H9 (cell line): ENCODE results near the gene STX2. TPM values are rescaled to one million over a fixed set of nuclear protein-coding genes. Genes with fewer than 3 reads are reported as not detected.

Experiments used
- DNase-seq: peaks from one replicate; pipeline ENCODE4 v3.0.0-alpha.2; 2017
- H2AFZ ChIP-seq: one replicate; pipeline ENCODE4 v1.6.1; 2013; ENCODE audit warnings: mild to moderate bottlenecking, low read length, control low read depth, moderate library complexity
- H2AK5ac ChIP-seq: 2 replicates; pipeline ENCODE4 v1.6.1; 2013; ENCODE audit warnings: low read length, control low read depth, mixed read lengths; ENCODE audit not compliant: insufficient read length
- H2BK120ac ChIP-seq: one replicate; pipeline ENCODE4 v1.6.1; 2013; ENCODE audit warnings: low read depth, mild to moderate bottlenecking, low read length, control low read depth, inconsistent platforms; ENCODE audit not compliant: poor library complexity, severe bottlenecking
- H2BK12ac ChIP-seq: 2 replicates; pipeline ENCODE4 v1.6.1; 2013; ENCODE audit warnings: low read length, control low read depth, mixed read lengths, low read depth; ENCODE audit not compliant: insufficient read length
- H2BK15ac ChIP-seq: 2 replicates; pipeline ENCODE4 v1.6.1; 2013; ENCODE audit warnings: low read depth, low read length, control low read depth
- H2BK20ac ChIP-seq: one replicate; pipeline ENCODE4 v1.6.1; 2013; ENCODE audit warnings: low read depth, mild to moderate bottlenecking, low read length, control low read depth, inconsistent platforms; ENCODE audit not compliant: poor library complexity, severe bottlenecking
- H2BK5ac ChIP-seq: 2 replicates; pipeline ENCODE4 v1.6.1; 2013; ENCODE audit warnings: low read length, control low read depth, mixed read lengths; ENCODE audit not compliant: insufficient read length
- H3K14ac ChIP-seq: 2 replicates; pipeline ENCODE4 v1.6.1; 2013; ENCODE audit warnings: low read length, control low read depth; ENCODE audit not compliant: insufficient read depth
- H3K18ac ChIP-seq: 2 replicates; pipeline ENCODE4 v1.6.1; 2013; ENCODE audit warnings: low read depth, mild to moderate bottlenecking, mixed read lengths, low read length, control low read depth; ENCODE audit not compliant: insufficient read length
- H3K23ac ChIP-seq: 2 replicates; pipeline ENCODE4 v1.6.1; 2013; ENCODE audit warnings: low read length, control low read depth, mixed read lengths, low read depth; ENCODE audit not compliant: insufficient read length
- H3K23me2 ChIP-seq: 2 replicates; pipeline ENCODE4 v1.6.1; 2013; ENCODE audit warnings: low read depth, mild to moderate bottlenecking, mixed read lengths, low read length, control low read depth; ENCODE audit not compliant: insufficient read length, poor library complexity, severe bottlenecking
- H3K27ac ChIP-seq: 2 replicates; pipeline ENCODE4 v1.5.1; 2013; ENCODE audit warnings: low read length, control low read depth, mixed read lengths, low read depth; ENCODE audit not compliant: insufficient read length
- H3K27me3 ChIP-seq: 2 replicates; pipeline ENCODE4 v1.6.1; 2013; ENCODE audit warnings: low read length, control low read depth, inconsistent platforms; ENCODE audit not compliant: insufficient read depth
- H3K4ac ChIP-seq: 2 replicates; pipeline ENCODE4 v1.6.1; 2013; ENCODE audit warnings: low read depth, mild to moderate bottlenecking, control low read depth, inconsistent platforms, low read length, moderate library complexity
- H3K4me1 ChIP-seq: 2 replicates; pipeline ENCODE4 v1.6.1; 2013; ENCODE audit warnings: low read length, control low read depth, inconsistent platforms; ENCODE audit not compliant: insufficient read depth
- H3K4me2 ChIP-seq: 2 replicates; pipeline ENCODE4 v1.6.1; 2013; ENCODE audit warnings: low read length, control low read depth, mixed read lengths; ENCODE audit not compliant: insufficient read length, insufficient read depth
- H3K56ac ChIP-seq: 2 replicates; pipeline ENCODE4 v1.6.1; 2013; ENCODE audit warnings: low read depth, mild to moderate bottlenecking, mixed read lengths, low read length, control low read depth; ENCODE audit not compliant: insufficient read length
- H3K79me1 ChIP-seq: 2 replicates; pipeline ENCODE4 v1.6.1; 2013; ENCODE audit warnings: low read depth, mild to moderate bottlenecking, moderate library complexity, low read length, control low read depth, inconsistent platforms; ENCODE audit not compliant: insufficient read depth, poor library complexity, severe bottlenecking
- H3K79me2 ChIP-seq: 2 replicates; pipeline ENCODE4 v1.6.1; 2013; ENCODE audit warnings: low read length, control low read depth, inconsistent platforms; ENCODE audit not compliant: insufficient read depth
- H3K9ac ChIP-seq: 2 replicates; pipeline ENCODE4 v1.6.1; 2013; ENCODE audit warnings: low read length, control low read depth, mixed read lengths; ENCODE audit not compliant: insufficient read length; ENCODE audit errors: extremely low read depth
- H3K9me3 ChIP-seq: one replicate; pipeline ENCODE4 v1.6.1; 2013; ENCODE audit warnings: low read depth, low read length, inconsistent platforms; ENCODE audit not compliant: control insufficient read depth
- H3T11ph ChIP-seq: one replicate; pipeline ENCODE4 v1.6.1; 2013; ENCODE audit warnings: mild to moderate bottlenecking, low read length, control low read depth, inconsistent platforms
- H4K20me1 ChIP-seq: one replicate; pipeline ENCODE4 v1.6.1; 2013; ENCODE audit not compliant: control insufficient read depth, insufficient read length, insufficient read depth
- H4K5ac ChIP-seq: 2 replicates; pipeline ENCODE4 v1.6.1; 2013; ENCODE audit warnings: low read depth, mild to moderate bottlenecking, mixed read lengths, low read length, control low read depth; ENCODE audit not compliant: insufficient read length
- H4K8ac ChIP-seq: replicated peaks from 2 replicates; pipeline ENCODE4 v1.6.1; 2013; ENCODE audit warnings: low read length, control low read depth, mixed read lengths, low read depth; ENCODE audit not compliant: insufficient read length
- H4K91ac ChIP-seq: 2 replicates; pipeline ENCODE4 v1.6.1; 2013; ENCODE audit warnings: low read depth, mild to moderate bottlenecking, moderate library complexity, mixed read lengths, low read length, control low read depth; ENCODE audit not compliant: insufficient read length
- H3K27ac Mint-ChIP-seq, 3 experiments: 2 replicates in 2 of 3; 3 replicates in 1 of 3; pipeline ENCODE4 v1.8.0; 2020 to 2021; ENCODE audit warnings: mixed read lengths in 3 of 3, mild to moderate bottlenecking in 1 of 3, moderate library complexity in 1 of 3
- H3K27me3 Mint-ChIP-seq: 2 replicates; pipeline ENCODE4 v1.8.0; 2021; ENCODE audit warnings: low read depth, mild to moderate bottlenecking, moderate library complexity, mixed read lengths
- H3K36me3 Mint-ChIP-seq, 3 experiments: 2 replicates in 2 of 3; 3 replicates in 1 of 3; pipeline ENCODE4 v1.8.0; 2020 to 2021; ENCODE audit warnings: low read depth in 3 of 3, mixed read lengths in 3 of 3; ENCODE audit not compliant: insufficient read depth in 1 of 3
- H3K4me1 Mint-ChIP-seq, 2 experiments: 2 replicates each; pipeline ENCODE4 v1.8.0; 2020; ENCODE audit warnings: mixed read lengths in 2 of 2
- H3K4me3 Mint-ChIP-seq, 2 experiments: 2 replicates in 1 of 2; 3 replicates in 1 of 2; pipeline ENCODE4 v1.8.0; 2020 to 2021; ENCODE audit warnings: mild to moderate bottlenecking in 2 of 2, mixed read lengths in 2 of 2, moderate library complexity in 1 of 2
- H3K9me3 Mint-ChIP-seq, 2 experiments: 2 replicates in 1 of 2; 3 replicates in 1 of 2; pipeline ENCODE4 v1.8.0; 2020; ENCODE audit warnings: mild to moderate bottlenecking in 2 of 2, mixed read lengths in 2 of 2, moderate library complexity in 1 of 2
- CTCF ChIP-seq: fragments of 200-600 bp; sonication (generic); conservative IDR thresholded peaks from 3 replicates; pipeline ENCODE4 v1.8.0; 2021; ENCODE audit warnings: antibody characterized with exemption, mild to moderate bottlenecking
- WGBS: extraction: QIAGEN DNeasy Blood & Tissue Kit; methylation state at CpG from one replicate; pipeline ENCODE4 v1.1.7; 2013; ENCODE audit warnings: missing lambda C conversion rate, low lambda C conversion rate, mixed read lengths; ENCODE audit not compliant: insufficient read length; ENCODE audit errors: extremely low coverage; 5-methylcytosine and 5-hydroxymethylcytosine counted together
- total RNA-seq: library from RNA; stranded (reverse); gene quantifications from 2 replicates; pipeline ENCODE4 v1.2.1, GENCODE V29; 2021

The STX2 gene
- total RNA-seq, 1 experiment from 2014 or later, result 19.4 TPM

- H4K91ac ChIP-seq, result no peak overlapping the region
- no peak overlapping the region for H3K14ac ChIP-seq
- H3K4me1 ChIP-seq, result no peaks in the 10 kb centered on the region
- no peaks in the 10 kb centered on the region for H3K9me3 ChIP-seq
- H3T11ph ChIP-seq, result no peak overlapping the region
- no peaks in the 10 kb centered on the region for H3K23me2 ChIP-seq
- no peak overlapping the region for H3K4ac ChIP-seq
- Mint-ChIP-seq H3K27ac (no peak overlapping the region), H3K36me3 (peaks cover 8 to 49% (median 45%) of the 10 kb centered on the region in 3 experiments; a peak in 6 of 7 replicates), H3K4me3 (no peak overlapping the region), H3K27me3 (no peaks in the 10 kb centered on the region), H3K4me1 (peaks cover 3 to 5% of the 10 kb centered on the region in 2 experiments; a peak in 2 of 4 replicates), H3K9me3 (no peaks in the 10 kb centered on the region)
- no peak overlapping the region for H3K27ac ChIP-seq
- H2AFZ ChIP-seq, result no peak overlapping the region
- WGBS, result no CpG with 5 or more reads among the region's 6 CpGs
- H3K9ac ChIP-seq, result no peak overlapping the region
- H3K18ac ChIP-seq, result no peak overlapping the region
- no peak overlapping the region for H2BK120ac ChIP-seq
- H4K5ac ChIP-seq, result no peak overlapping the region
- DNase-seq, result no peak
- H2BK15ac ChIP-seq, result no peak overlapping the region
- no peak overlapping the region for H2BK5ac ChIP-seq
- no peaks in the 10 kb centered on the region for H3K27me3 ChIP-seq
- no peaks in the 10 kb centered on the region for H3K79me1 ChIP-seq
- no peak for TF ChIP-seq CTCF
- no peaks in the 10 kb centered on the region for H3K79me2 ChIP-seq
- H3K23ac ChIP-seq, result no peak overlapping the region
- H3K4me2 ChIP-seq, result no peak overlapping the region
- H2BK12ac ChIP-seq, result no peak overlapping the region
- no peak overlapping the region for H2AK5ac ChIP-seq
- no peaks in the 10 kb centered on the region for H4K20me1 ChIP-seq
- no peak overlapping the region for H4K8ac ChIP-seq
- H2BK20ac ChIP-seq, result no peak overlapping the region
- H3K56ac ChIP-seq, result no peak overlapping the region
Measured at GRCh38 chr12:130795906-130796305, 43.1 kb downstream of the STX2 start.
